Neural progenitor cell (in vitro differentiated cells): ENCODE data around the gene KLF13. TPM values are rescaled to one million over a fixed set of nuclear protein-coding genes. Genes with fewer than 3 reads are reported as not detected.
A peak's percentile ranks its signal among the peaks of the same experiment; 100 is the strongest.

Source experiments
- DNase-seq: peaks from one replicate; pipeline ENCODE4 v3.0.0-alpha.2; 2016; ENCODE audit warnings: low spot score
- H2AFZ ChIP-seq: fragments of 200-600 bp; sonication (generic); replicated peaks from 2 replicates; pipeline ENCODE4 v1.6.1; 2016; ENCODE audit warnings: antibody characterized with exemption
- H3F3A ChIP-seq: fragments of 200-600 bp; sonication (generic); 2 replicates; pipeline ENCODE4 v1.6.1; 2016; ENCODE audit warnings: antibody characterized with exemption, low read depth
- H3K27ac ChIP-seq: fragments of 200-600 bp; sonication (generic); 2 replicates; pipeline ENCODE4 v1.5.1; 2016; ENCODE audit warnings: mild to moderate bottlenecking
- H3K27me3 ChIP-seq: fragments of 200-600 bp; sonication (generic); 2 replicates; pipeline ENCODE4 v1.6.1; 2016; ENCODE audit warnings: mild to moderate bottlenecking, moderate library complexity
- H3K36me3 ChIP-seq: fragments of 200-600 bp; sonication (generic); 2 replicates; pipeline ENCODE4 v1.5.1; 2016
- H3K4me1 ChIP-seq: fragments of 200-600 bp; sonication (generic); 2 replicates; pipeline ENCODE4 v1.6.1; 2016; ENCODE audit warnings: mixed run types
- H3K4me2 ChIP-seq: fragments of 200-600 bp; sonication (generic); 2 replicates; pipeline ENCODE4 v1.6.1; 2016
- H3K4me3 ChIP-seq: fragments of 200-600 bp; sonication (generic); 2 replicates; pipeline ENCODE4 v1.5.1; 2016
- H3K79me2 ChIP-seq: fragments of 200-600 bp; sonication (generic); 2 replicates; pipeline ENCODE4 v1.6.1; 2016; ENCODE audit warnings: low read depth
- H3K9ac ChIP-seq: fragments of 200-600 bp; sonication (generic); 2 replicates; pipeline ENCODE4 v1.6.1; 2016
- H3K9me3 ChIP-seq: fragments of 200-600 bp; sonication (generic); 2 replicates; pipeline ENCODE4 v1.5.1; 2016; ENCODE audit warnings: low read depth
- H4K20me1 ChIP-seq: fragments of 200-600 bp; sonication (generic); 2 replicates; pipeline ENCODE4 v1.6.1; 2016; ENCODE audit warnings: low read depth
- H3K27ac Mint-ChIP-seq: 3 replicates; pipeline ENCODE4 v1.8.0; 2021; ENCODE audit warnings: mixed read lengths
- H3K27me3 Mint-ChIP-seq: 2 replicates; pipeline ENCODE4 v1.8.0; 2022; ENCODE audit warnings: low read depth, mild to moderate bottlenecking, inconsistent platforms, moderate library complexity, mixed read lengths; ENCODE audit not compliant: insufficient read depth
- H3K36me3 Mint-ChIP-seq: 3 replicates; pipeline ENCODE4 v1.8.0; 2021; ENCODE audit warnings: mixed read lengths
- H3K4me1 Mint-ChIP-seq: 3 replicates; pipeline ENCODE4 v1.8.0; 2021; ENCODE audit warnings: mixed read lengths
- H3K4me3 Mint-ChIP-seq: 3 replicates; pipeline ENCODE4 v1.8.0; 2021; ENCODE audit warnings: mild to moderate bottlenecking, moderate library complexity, mixed read lengths
- H3K9me3 Mint-ChIP-seq: 3 replicates; pipeline ENCODE4 v1.8.0; 2020; ENCODE audit warnings: mixed read lengths
- CTCF ChIP-seq: fragments of 200-600 bp; sonication (generic); IDR thresholded peaks from 2 replicates; pipeline ENCODE4 v1.5.1; 2017; ENCODE audit warnings: antibody characterized with exemption, mild to moderate bottlenecking
- EZH2 ChIP-seq: fragments of 200-600 bp; sonication (generic); IDR thresholded peaks from 2 replicates; pipeline ENCODE4 v1.6.1; 2017; ENCODE audit warnings: antibody characterized with exemption, mild to moderate bottlenecking, moderate library complexity
- EZH2phosphoT487 ChIP-seq: fragments of 200-600 bp; sonication (generic); IDR thresholded peaks from 2 replicates; pipeline ENCODE4 v1.6.1; 2017; ENCODE audit warnings: antibody characterized with exemption
- total RNA-seq: library from RNA; depleted of rRNA; stranded (reverse); fragments of >200 nt; gene quantifications from 2 replicates; pipeline ENCODE4 v1.2.3, GENCODE V29; 2015; ENCODE audit warnings: low replicate concordance

The KLF13 gene
- total RNA-seq, 1 donor from 2014 or later: 11.9 TPM

GRCh38 chr15:31278544-31279220 lies 48.0 kb upstream of the KLF13 start:
- no peak for TF ChIP-seq CTCF
- no peak for TF ChIP-seq EZH2
- no peak for TF ChIP-seq EZH2phosphoT487
- H3K27me3 ChIP-seq: no peaks in the 10 kb centered on the region
- H3K4me1 ChIP-seq: peaks cover 8% of the 10 kb centered on the region
- no peak overlapping the region for H3K4me2 ChIP-seq
- Mint-ChIP-seq H3K36me3 (no peaks in the 10 kb centered on the region), H3K4me3 (no peak overlapping the region), H3K4me1 (peaks cover 32% of the 10 kb centered on the region), H3K27ac (no peak overlapping the region), H3K27me3 (peaks cover 8% of the 10 kb centered on the region), H3K9me3 (no peaks in the 10 kb centered on the region)
- H3K79me2 ChIP-seq: no peaks in the 10 kb centered on the region
- H3F3A ChIP-seq: no peaks in the 10 kb centered on the region
- H3K36me3 ChIP-seq: no peaks in the 10 kb centered on the region
- H2AFZ ChIP-seq: no peak overlapping the region
- H3K9me3 ChIP-seq: no peaks in the 10 kb centered on the region
- DNase-seq: no peak
- no peak overlapping the region for H3K4me3 ChIP-seq
- no peak overlapping the region for H3K9ac ChIP-seq
- no peak overlapping the region for H3K27ac ChIP-seq
- no peaks in the 10 kb centered on the region for H4K20me1 ChIP-seq

- Mint-ChIP-seq H3K36me3 (no peaks in the 10 kb centered on the region), H3K4me3 (no peak overlapping the region), H3K9me3 (no peaks in the 10 kb centered on the region), H3K4me1 (peaks cover 29% of the 10 kb centered on the region), H3K27me3 (peaks cover 8% of the 10 kb centered on the region), H3K27ac (peak overlapping the region; percentile 51)
- no peak overlapping the region for H2AFZ ChIP-seq
- H3K4me1 ChIP-seq: peaks cover 8% of the 10 kb centered on the region
- H3F3A ChIP-seq: no peaks in the 10 kb centered on the region
- no peaks in the 10 kb centered on the region for H4K20me1 ChIP-seq
- H3K9me3 ChIP-seq: no peaks in the 10 kb centered on the region
- TF ChIP-seq EZH2phosphoT487 (no peak), CTCF (no peak), EZH2 (no peak)
- no peaks in the 10 kb centered on the region for H3K27me3 ChIP-seq
- H3K9ac ChIP-seq: no peak overlapping the region
- no peak overlapping the region for H3K4me3 ChIP-seq
- no peak overlapping the region for H3K27ac ChIP-seq
- no peaks in the 10 kb centered on the region for H3K79me2 ChIP-seq
- H3K4me2 ChIP-seq: no peak overlapping the region
- DNase-seq: no peak
- no peaks in the 10 kb centered on the region for H3K36me3 ChIP-seq
Measured at GRCh38 chr15:31279221-31280045, 47.2 kb upstream of the KLF13 start.

- Histone ChIP-seq H3K9me3 (no peaks in the 10 kb centered on the region), H3K4me1 (peaks cover 8% of the 10 kb centered on the region), H3K27ac (no peak overlapping the region), H2AFZ (peak overlapping the region; percentile 34), H3K4me2 (no peak overlapping the region), H3K27me3 (no peaks in the 10 kb centered on the region), H4K20me1 (no peaks in the 10 kb centered on the region), H3K36me3 (no peaks in the 10 kb centered on the region), H3K4me3 (no peak overlapping the region), H3K79me2 (no peaks in the 10 kb centered on the region), H3K9ac (no peak overlapping the region), H3F3A (no peaks in the 10 kb centered on the region)
- Mint-ChIP-seq H3K4me1 (peaks cover 29% of the 10 kb centered on the region), H3K4me3 (peak overlapping the region; percentile 18), H3K36me3 (no peaks in the 10 kb centered on the region), H3K9me3 (no peaks in the 10 kb centered on the region), H3K27me3 (peaks cover 6% of the 10 kb centered on the region), H3K27ac (peak overlapping the region; percentile 60)
- TF ChIP-seq EZH2phosphoT487: no peak
- no peak for TF ChIP-seq CTCF
- no peak for TF ChIP-seq EZH2
- DNase-seq: no peak
Measured at GRCh38 chr15:31280046-31280830, 46.4 kb upstream of the KLF13 start.
